Prostate gland (tissue), 2 donors: ENCODE data around the gene PRB2.

Experiments
- POLR2AphosphoS5 ChIP-seq: sonication (generic); formaldehyde crosslinking; IDR thresholded peaks from one replicate; pipeline ENCODE4 v1.6.1; 2017; ENCODE audit warnings: antibody characterized with exemption
- TF ChIP-seq, protein P1 (sequence below), 4 experiments: fragments of 200-600 bp in 2 of 4; fragments of 450-650 bp in 2 of 4; sonication (generic) in 2 of 4; IDR thresholded peaks; 1 replicate in 3 of 4; 2 replicates in 1 of 4; pipeline ENCODE4 v1.5.1; 2016 to 2019; ENCODE audit warnings: antibody characterized with exemption in 4 of 4, mild to moderate bottlenecking in 2 of 4, moderate library complexity in 2 of 4

DNA sequence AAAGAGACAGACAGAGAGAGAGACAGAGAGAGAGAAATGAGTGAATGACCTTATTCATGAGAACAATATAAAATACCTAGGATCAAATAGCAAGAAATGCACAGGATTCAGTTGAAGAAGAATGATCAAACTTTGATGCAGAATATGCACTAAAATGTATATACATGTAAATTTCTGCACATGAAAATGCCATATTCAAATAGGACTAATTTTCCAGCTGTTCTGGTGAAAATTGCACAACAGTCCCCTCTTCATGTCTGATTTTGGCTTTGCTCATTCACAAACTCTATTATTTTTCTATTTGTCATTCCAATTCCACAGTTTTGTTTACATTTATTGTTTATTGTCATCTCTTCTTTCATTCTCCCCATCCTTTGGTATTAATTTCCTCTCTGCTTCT lies 34.2 kb downstream of the PRB2 start:
- no peak for TF ChIP-seq POLR2AphosphoS5
- TF ChIP-seq, protein P1, sequence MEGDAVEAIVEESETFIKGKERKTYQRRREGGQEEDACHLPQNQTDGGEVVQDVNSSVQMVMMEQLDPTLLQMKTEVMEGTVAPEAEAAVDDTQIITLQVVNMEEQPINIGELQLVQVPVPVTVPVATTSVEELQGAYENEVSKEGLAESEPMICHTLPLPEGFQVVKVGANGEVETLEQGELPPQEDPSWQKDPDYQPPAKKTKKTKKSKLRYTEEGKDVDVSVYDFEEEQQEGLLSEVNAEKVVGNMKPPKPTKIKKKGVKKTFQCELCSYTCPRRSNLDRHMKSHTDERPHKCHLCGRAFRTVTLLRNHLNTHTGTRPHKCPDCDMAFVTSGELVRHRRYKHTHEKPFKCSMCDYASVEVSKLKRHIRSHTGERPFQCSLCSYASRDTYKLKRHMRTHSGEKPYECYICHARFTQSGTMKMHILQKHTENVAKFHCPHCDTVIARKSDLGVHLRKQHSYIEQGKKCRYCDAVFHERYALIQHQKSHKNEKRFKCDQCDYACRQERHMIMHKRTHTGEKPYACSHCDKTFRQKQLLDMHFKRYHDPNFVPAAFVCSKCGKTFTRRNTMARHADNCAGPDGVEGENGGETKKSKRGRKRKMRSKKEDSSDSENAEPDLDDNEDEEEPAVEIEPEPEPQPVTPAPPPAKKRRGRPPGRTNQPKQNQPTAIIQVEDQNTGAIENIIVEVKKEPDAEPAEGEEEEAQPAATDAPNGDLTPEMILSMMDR (IDR thresholded peaks at IDR 0.05) = no peak
